Endometrial microvascular endothelial cells (primary cell): ENCODE data around the gene ATF7. TPM values are rescaled to one million over a fixed set of nuclear protein-coding genes. Genes with fewer than 3 reads are reported as not detected.
"Not testable (repeated sequence)": the region's sequence is repeated elsewhere in the genome, so short reads cannot be mapped to it uniquely, and the experiment has no call there.

Experiments used
- in situ Hi-C: cut with HindIII; loops from 2 replicates; pipeline ENCODE4 v1.10.0; 2017; ENCODE audit warnings: low sequenced_read_pairs, low pct_unique_long_range_greater_than_20kb; ENCODE audit errors: inconsistent ontology term
- total RNA-seq: library from RNA; depleted of rRNA; stranded (reverse); fragments of >200 nt; gene quantifications from one replicate; pipeline ENCODE4 v1.2.3, GENCODE V29; 2015; ENCODE audit errors: inconsistent ontology term

The ATF7 gene
- total RNA-seq, 1 donor from 2014 or later, result 39.3 TPM

- in situ Hi-C loops, result no loop called here
Observed at GRCh38 chr12:53636641-53637040, 10.5 kb upstream of the ATF7 start.

DNA sequence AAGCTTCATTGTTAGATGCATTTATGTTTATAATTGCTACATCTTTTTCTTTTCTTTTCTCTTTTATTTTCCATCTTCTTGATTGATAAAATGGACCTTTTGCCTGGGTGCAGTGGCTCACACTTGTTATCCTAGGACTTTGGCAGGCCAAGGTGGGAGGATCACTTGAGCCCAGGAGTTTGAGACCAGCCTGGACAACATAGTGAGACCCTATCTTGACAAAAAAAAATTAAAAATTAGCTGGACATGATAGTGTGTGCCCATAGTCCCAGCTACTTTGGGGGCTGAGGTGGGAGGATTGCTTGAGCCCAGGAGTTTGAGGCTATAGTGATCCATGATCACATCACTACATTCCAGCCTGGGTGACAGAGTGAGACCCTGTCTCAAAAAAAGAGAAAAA lies 9.5 kb upstream of the ATF7 start:
- in situ Hi-C loops, result not testable (repeated sequence)

- in situ Hi-C loops, result no loop called here
Observed at GRCh38 chr12:53631721-53632120, 5.5 kb upstream of the ATF7 start.

GRCh38 chr12:53627919-53628318 lies 1.7 kb upstream of the ATF7 start:
- in situ Hi-C loops, result no loop called here

- in situ Hi-C loops, result no loop called here
Observed at GRCh38 chr12:53626702-53627169, 554 bp upstream of the ATF7 start.

- in situ Hi-C loops, result no loop called here
Observed at GRCh38 chr12:53625373-53625945, 723 bp downstream of the ATF7 start.

GRCh38 chr12:53624956-53625355 lies 1.2 kb downstream of the ATF7 start:
- in situ Hi-C loops, result no loop called here

DNA sequence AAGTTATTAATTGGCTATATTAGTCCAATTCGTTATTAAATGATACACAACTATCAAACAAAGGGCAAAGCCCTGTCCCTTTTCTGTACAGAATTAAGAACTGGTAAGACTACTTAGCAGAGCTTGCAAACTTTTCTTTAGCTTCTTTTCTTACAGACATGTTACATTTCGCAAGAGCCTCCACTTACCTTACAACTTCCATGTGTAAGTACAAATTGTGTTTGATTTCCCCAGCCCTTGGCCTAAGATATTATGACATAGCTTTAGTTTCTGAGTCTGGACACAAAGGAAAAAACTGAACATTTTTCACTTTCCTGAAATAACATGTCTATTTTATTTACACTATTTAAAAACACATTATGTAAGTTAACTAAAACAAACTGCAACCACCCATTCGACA lies 1.7 kb downstream of the ATF7 start:
- in situ Hi-C loops, result no loop called here

DNA sequence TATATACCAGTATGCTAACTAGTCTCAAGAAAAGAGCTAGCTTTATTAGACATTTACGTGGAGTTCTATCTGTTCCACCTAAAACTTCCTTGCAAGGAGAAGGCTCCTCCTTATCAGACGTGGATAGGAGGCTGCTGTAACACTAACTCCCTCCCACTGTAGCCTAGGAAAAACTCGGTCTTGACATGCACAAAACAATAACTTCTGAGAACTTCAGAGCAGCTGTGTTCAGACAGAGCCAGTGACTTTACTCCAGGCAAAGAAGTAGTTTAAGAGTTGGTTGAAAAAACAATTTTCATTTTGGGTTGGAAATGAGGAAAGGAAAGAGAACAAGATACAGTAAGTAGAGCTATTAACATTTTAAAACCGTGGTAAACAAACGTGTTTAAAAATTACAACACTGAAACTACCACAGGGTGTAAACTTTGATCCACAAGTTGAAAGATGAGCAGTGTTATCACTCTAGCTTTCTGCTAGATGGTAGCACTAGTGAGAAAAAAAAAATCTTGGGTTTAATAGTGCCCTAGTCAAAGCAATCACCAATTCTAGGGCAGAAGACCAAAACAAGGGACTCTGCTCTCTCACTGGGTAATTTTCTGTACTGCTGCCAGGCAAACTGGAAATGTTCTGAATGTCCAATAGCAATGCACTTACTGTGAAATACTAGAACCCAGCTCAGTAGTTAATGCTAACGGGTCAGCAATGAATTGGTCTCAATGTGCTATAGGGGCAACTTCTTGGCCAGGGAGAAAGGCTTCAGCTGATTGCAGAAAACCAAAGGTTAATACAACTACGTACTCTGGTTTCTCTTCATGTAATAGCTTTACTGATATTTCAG lies 2.4 kb downstream of the ATF7 start:
- in situ Hi-C loops, result no loop called here

GRCh38 chr12:53622724-53623123 lies 3.5 kb downstream of the ATF7 start:
- in situ Hi-C loops, result no loop called here

GRCh38 chr12:53618275-53618674 lies 7.9 kb downstream of the ATF7 start:
- in situ Hi-C loops, result no loop called here

DNA sequence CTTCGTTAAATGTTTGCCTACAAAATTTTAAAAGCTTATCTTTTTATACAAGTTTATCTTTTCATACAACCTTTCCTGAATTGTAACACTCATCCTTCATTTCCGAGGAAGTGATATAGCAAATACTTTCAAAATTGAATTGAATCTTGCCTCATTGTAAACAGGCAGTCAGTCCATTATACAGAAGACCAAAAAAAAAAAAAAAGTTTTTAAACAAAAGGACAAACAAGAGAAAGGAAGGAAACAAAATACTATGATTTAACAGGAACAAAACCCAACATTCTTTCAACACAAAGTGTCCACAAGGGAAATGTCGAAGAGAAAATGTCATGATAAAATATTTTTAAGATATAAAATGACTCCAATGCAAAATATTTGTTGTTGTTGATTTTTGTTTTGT lies 8.5 kb downstream of the ATF7 start:
- in situ Hi-C loops, result no loop called here

- in situ Hi-C loops, result no loop called here
Observed at GRCh38 chr12:53616950-53617349, 9.2 kb downstream of the ATF7 start.

- in situ Hi-C loops, result no loop called here
Observed at GRCh38 chr12:53613821-53614220, 12.4 kb downstream of the ATF7 start.

DNA sequence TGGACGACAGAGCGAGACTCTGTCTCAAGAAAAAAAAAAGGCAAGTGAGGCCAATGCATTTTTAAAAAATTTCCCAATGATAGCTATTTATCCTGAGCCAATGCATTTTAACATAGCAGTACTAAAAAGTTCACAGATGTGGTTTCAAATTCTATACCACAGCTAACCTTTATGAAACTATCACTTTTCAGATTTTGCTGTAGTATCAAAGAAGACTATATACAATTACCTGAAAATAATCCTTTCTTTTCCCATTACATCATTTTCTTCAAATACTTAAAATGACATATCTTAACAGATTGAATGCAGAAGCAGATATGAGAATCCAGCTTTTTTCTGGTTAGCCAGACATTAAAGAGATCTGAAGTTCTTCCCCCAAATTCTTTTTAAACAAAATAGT lies 13.2 kb downstream of the ATF7 start:
- in situ Hi-C loops, result no loop called here

DNA sequence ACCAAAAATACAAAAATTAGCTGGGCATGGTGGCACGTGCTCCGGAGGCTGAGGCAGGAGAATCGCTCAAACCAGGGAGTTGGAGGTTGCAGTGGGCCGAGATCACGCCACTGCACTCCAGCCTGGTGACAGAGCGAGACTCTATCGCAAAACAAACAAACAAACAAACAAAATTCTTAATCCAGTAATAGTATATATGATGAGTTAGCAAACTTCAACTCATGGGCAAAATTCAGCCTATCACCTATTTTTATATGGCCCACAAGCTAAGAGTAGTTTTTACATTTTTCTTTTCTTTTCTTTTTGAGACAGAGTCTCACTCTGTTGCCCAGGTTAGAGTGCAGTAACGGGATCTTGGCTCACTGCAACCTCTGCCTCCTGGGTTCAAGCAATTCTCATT lies 14.9 kb downstream of the ATF7 start:
- in situ Hi-C loops, result no loop called here

GRCh38 chr12:53606688-53607087 lies 19.5 kb downstream of the ATF7 start:
- in situ Hi-C loops, result not testable (repeated sequence)

DNA sequence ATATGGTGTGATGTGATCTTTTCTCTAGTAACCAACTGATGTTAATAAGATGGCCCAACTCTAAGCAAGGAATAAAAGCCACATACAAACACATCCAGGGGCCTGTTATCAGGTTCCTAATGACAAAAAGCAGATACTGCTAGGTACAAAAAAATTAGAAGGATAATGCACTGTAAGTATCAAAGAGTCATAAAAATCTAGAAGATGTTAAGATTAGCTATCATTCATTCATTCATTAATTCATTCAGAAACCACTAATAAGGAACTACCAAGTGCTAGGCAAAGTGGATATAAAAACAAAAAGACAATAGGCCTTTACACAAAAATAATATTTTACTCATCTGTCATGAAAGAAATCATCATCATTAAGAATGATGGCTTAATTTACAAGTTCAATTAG lies 21.6 kb downstream of the ATF7 start:
- in situ Hi-C loops, result no loop called here

DNA sequence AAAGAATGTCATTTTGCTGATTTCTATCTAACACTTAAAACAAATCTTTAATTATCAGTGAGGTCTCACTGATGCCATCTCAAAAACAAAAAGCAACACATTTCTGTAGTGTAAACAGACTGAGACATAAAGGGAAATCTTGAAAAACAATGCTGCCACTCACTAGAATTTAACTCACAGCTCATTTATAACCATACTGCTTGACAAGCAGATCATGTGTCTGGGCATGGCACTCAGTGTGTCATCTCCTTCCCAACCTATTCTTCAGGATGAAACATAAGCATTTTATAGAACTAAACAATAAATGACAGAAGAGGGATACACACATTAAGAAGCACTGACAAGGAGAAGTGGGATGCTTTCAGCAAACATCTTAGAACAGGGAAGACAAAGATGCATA lies 22.4 kb downstream of the ATF7 start:
- in situ Hi-C loops, result no loop called here

DNA sequence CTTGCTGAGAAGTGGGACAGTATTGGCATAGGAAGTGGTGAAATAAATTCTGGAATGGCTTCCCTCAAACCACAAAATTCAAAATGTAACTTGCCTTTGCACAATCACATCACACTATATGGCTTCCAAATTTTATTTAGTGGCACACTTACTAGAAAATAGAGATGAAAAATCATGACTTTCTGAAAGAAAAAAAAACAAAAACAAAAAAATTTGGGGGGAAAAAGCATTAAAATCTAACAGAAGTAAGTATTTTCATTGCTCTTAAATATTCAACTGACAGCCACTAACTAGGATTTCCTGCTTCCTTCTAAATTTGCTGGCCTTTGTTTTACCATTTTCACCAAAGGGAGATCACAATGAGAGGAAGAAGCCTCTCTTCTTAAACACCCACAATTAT lies 23.0 kb downstream of the ATF7 start:
- in situ Hi-C loops, result no loop called here
